ENCODE data around the gene SAP30BP. TPM values are rescaled to one million over a fixed set of nuclear protein-coding genes. Genes with fewer than 3 reads are reported as not detected.
A peak's percentile ranks its signal among the peaks of the same experiment; 100 is the strongest.

SAP30BP gene
- 72.9 and 75.8 TPM in 2 replicates for total RNA-seq (ENCODE audit: low replicate concordance)

- peak within 1 kb of the TSS; percentile 98 for H3K4me3 ChIP-seq
- Mint-ChIP-seq H3K4me3 (no peak within 1 kb of the TSS), H3K9me3 (no peaks in the 10 kb centered on the region), H3K4me1 (peaks cover 19% of the 10 kb centered on the region), H3K36me3 (peaks cover 6% of the 10 kb centered on the region), H3K27me3 (ENCODE audit: insufficient read depth, low read depth) (no peaks in the 10 kb centered on the region), H3K27ac (no peak within 1 kb of the TSS)
- peaks cover 14% of the 10 kb centered on the region for H3F3A ChIP-seq (ENCODE audit: low read depth)
- H3K4me1 ChIP-seq, result peaks cover 15% of the 10 kb centered on the region
- peak within 1 kb of the TSS; percentile 96 for H3K4me2 ChIP-seq
- peak; percentile 99 for DNase-seq (ENCODE audit: low spot score)
- H2AFZ ChIP-seq (replicated peaks), result peak within 1 kb of the TSS; percentile 82
- H3K9me3 ChIP-seq (ENCODE audit: low read depth), result no peaks in the 10 kb centered on the region
- no peaks in the 10 kb centered on the region for H3K27me3 ChIP-seq
- no peak for TF ChIP-seq CTCF (IDR thresholded peaks at IDR 0.05)
- no peak for TF ChIP-seq EZH2 (IDR thresholded peaks at IDR 0.05)
- TF ChIP-seq EZH2phosphoT487 (IDR thresholded peaks at IDR 0.05), result no peak
- H3K27ac ChIP-seq, result peak within 1 kb of the TSS; percentile 60
- H3K9ac ChIP-seq, result peak within 1 kb of the TSS; percentile 96
- peaks cover 70% of the 10 kb centered on the region for H3K79me2 ChIP-seq (ENCODE audit: low read depth)
- H3K36me3 ChIP-seq, result peaks cover 11% of the 10 kb centered on the region
- no peaks in the 10 kb centered on the region for H4K20me1 ChIP-seq (ENCODE audit: low read depth)
These were observed at the start of gene SAP30BP, which contains the start of gene RECQL5 for GRCh38 chr17:75666959-75667790. Gene SAP30BP, plus strand, starts transcription at chr17:75667338. Its CDS starts 35 bp downstream, at chr17:75667373. Gene RECQL5, minus strand, starts transcription at chr17:75667154. Its CDS starts 597 bp downstream, at chr17:75666557.

- peaks cover 12% of the 10 kb centered on the region for H3K4me1 ChIP-seq
- no peak overlapping the region for H3K9ac ChIP-seq
- Mint-ChIP-seq H3K27ac (no peak overlapping the region), H3K36me3 (no peaks in the 10 kb centered on the region), H3K27me3 (ENCODE audit: insufficient read depth, low read depth) (peaks cover 7% of the 10 kb centered on the region), H3K4me1 (peaks cover 7% of the 10 kb centered on the region), H3K4me3 (no peak overlapping the region), H3K9me3 (no peaks in the 10 kb centered on the region)
- H3K27me3 ChIP-seq, result no peaks in the 10 kb centered on the region
- H4K20me1 ChIP-seq (ENCODE audit: low read depth), result no peaks in the 10 kb centered on the region
- H3K36me3 ChIP-seq, result no peaks in the 10 kb centered on the region
- DNase-seq (ENCODE audit: low spot score), result no peak
- TF ChIP-seq EZH2phosphoT487 (IDR thresholded peaks at IDR 0.05) (no peak), EZH2 (IDR thresholded peaks at IDR 0.05) (no peak)
- no peak overlapping the region for H2AFZ ChIP-seq (replicated peaks)
- H3K4me2 ChIP-seq, result no peak overlapping the region
- no peaks in the 10 kb centered on the region for H3K9me3 ChIP-seq (ENCODE audit: low read depth)
- H3K4me3 ChIP-seq, result no peak overlapping the region
- H3K79me2 ChIP-seq (ENCODE audit: low read depth), result no peaks in the 10 kb centered on the region
- H3K27ac ChIP-seq, result no peak overlapping the region
- H3F3A ChIP-seq (ENCODE audit: low read depth), result no peaks in the 10 kb centered on the region
These were observed 49.5 kb upstream of the SAP30BP start for GRCh38 chr17:75617675-75618074.

- no peak overlapping the region for H3K27ac Mint-ChIP-seq
- DNase-seq (ENCODE audit: low spot score), result peak; percentile 80
- H3K9me3 Mint-ChIP-seq, result no peaks in the 10 kb centered on the region
- no peaks in the 10 kb centered on the region for H3K9me3 ChIP-seq (ENCODE audit: low read depth)
- no peak overlapping the region for H2AFZ ChIP-seq (replicated peaks)
- H3K36me3 ChIP-seq, result no peaks in the 10 kb centered on the region
- H3K4me2 ChIP-seq, result no peak overlapping the region
- H3K4me1 Mint-ChIP-seq, result peaks cover 7% of the 10 kb centered on the region
- no peaks in the 10 kb centered on the region for H3K27me3 ChIP-seq
- peaks cover 8% of the 10 kb centered on the region for H3K27me3 Mint-ChIP-seq (ENCODE audit: insufficient read depth, low read depth)
- no peak overlapping the region for H3K9ac ChIP-seq
- H3F3A ChIP-seq (ENCODE audit: low read depth), result no peaks in the 10 kb centered on the region
- H3K36me3 Mint-ChIP-seq, result no peaks in the 10 kb centered on the region
- H3K4me3 ChIP-seq, result no peak overlapping the region
- peaks cover 3% of the 10 kb centered on the region for H3K4me1 ChIP-seq
- H3K27ac ChIP-seq, result no peak overlapping the region
- H3K4me3 Mint-ChIP-seq, result no peak overlapping the region
- no peaks in the 10 kb centered on the region for H4K20me1 ChIP-seq (ENCODE audit: low read depth)
- TF ChIP-seq CTCF (IDR thresholded peaks at IDR 0.05) (peak; percentile 72), EZH2 (IDR thresholded peaks at IDR 0.05) (no peak), EZH2phosphoT487 (IDR thresholded peaks at IDR 0.05) (no peak)
- no peaks in the 10 kb centered on the region for H3K79me2 ChIP-seq (ENCODE audit: low read depth)
These were observed 47.4 kb upstream of the SAP30BP start for GRCh38 chr17:75619506-75620431.

Data from neural progenitor cell (in vitro differentiated cells).